HUES48 (cell line): ENCODE data around the gene NACC2.
"Not testable (repeated sequence)": the region's sequence is repeated elsewhere in the genome, so short reads cannot be mapped to it uniquely, and the experiment has no call there.

Source experiments
- H3K27ac ChIP-seq: one replicate; pipeline ENCODE4 v1.7.0; 2013; ENCODE audit warnings: low read depth, low read length, inconsistent platforms
- H3K27me3 ChIP-seq: 2 replicates; pipeline ENCODE4 v1.6.1; 2013; ENCODE audit warnings: mild to moderate bottlenecking, low read length; ENCODE audit not compliant: control insufficient read depth, insufficient read depth
- H3K36me3 ChIP-seq: 2 replicates; pipeline ENCODE4 v1.6.1; 2013; ENCODE audit warnings: low read length; ENCODE audit not compliant: control insufficient read depth, insufficient read depth
- H3K4me1 ChIP-seq: 2 replicates; pipeline ENCODE4 v1.6.1; 2013; ENCODE audit warnings: mild to moderate bottlenecking, low read length; ENCODE audit not compliant: control insufficient read depth, insufficient read depth
- H3K4me3 ChIP-seq: 2 replicates; pipeline ENCODE4 v1.5.1; 2013; ENCODE audit warnings: mild to moderate bottlenecking, low read depth, low read length
- H3K9ac ChIP-seq: 2 replicates; pipeline ENCODE4 v1.6.1; 2013; ENCODE audit warnings: mild to moderate bottlenecking, low read depth, low read length, moderate library complexity
- H3K9me3 ChIP-seq: 2 replicates; pipeline ENCODE4 v1.6.1; 2013; ENCODE audit warnings: low read length; ENCODE audit not compliant: control insufficient read depth, insufficient read depth

The NACC2 gene

DNA sequence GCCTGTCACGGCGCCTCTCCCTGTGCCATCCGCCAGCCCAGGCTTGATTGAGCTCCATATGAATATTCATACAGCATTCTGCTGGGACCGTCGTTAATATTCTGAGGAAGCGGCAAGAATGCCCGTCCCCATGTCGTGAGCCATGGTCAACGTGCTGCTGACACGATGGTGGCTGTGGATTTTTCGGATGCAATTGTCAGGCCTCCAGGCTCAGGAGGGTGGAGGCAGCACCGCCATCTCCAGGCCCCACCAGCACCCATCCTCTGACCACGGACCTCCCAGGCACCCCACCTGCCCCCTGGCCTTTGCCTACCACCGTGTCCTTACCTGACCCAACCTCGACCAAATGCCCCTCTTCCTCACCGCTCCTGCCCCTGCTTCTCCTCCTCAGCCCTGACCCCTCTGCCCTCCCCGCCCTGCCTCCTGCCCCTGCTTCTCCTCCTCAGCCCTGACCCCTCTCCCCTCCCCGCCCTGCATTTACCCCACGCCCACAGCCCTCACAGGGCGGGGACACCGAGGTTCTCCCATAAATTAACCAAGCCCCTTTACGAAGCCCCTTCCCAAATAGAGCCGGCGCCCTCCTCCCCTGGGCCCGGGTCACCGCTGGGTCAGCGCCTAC is 13.7 kb upstream of the NACC2 start:
- no peaks in the 10 kb centered on the region for H3K27me3 ChIP-seq
- peak overlapping the region; percentile 28; the same call in 1 of the 2 replicates for H3K9ac ChIP-seq
- H3K27ac ChIP-seq: peak overlapping the region; percentile 52
- no peaks in the 10 kb centered on the region for H3K9me3 ChIP-seq
- peak overlapping the region; percentile 48; the same call in 1 of the 2 replicates for H3K4me3 ChIP-seq
- H3K36me3 ChIP-seq: no peaks in the 10 kb centered on the region
- peaks cover 28% of the 10 kb centered on the region for H3K4me1 ChIP-seq

DNA sequence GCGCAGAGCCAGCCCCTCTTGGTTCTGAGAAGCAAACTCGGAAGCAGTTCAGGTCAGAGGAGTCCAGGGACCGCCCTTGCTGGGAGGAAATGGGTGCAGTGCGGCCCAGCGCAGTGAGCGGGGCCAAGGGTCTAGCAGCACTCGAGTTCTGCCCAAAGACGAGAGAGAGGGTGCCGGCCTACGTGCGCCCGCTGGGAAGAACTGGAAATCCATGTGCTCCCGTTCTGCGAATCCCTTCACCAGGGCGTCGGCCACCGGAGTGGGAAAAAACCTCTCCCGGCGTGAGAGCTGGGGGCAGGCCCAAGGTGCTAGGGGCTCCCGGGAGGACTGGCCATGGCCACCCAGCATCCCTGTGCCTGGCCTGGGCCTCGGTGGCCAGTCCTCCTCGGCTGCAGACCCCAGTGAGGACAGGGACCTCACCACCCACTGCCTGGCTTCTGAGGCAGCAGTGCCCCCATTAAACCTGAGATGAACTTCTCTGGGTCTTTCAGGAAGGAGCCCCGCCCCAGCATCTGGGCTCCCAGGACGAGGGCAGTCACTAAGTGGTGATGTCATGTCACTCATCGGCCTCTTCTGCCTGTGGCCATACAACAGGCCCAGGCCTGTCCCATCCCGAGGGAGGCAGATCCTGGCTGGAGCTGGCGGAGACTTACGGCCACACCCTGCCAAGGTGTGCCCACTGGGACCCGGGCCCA is 13.0 kb upstream of the NACC2 start:
- peaks cover 31% of the 10 kb centered on the region for H3K4me1 ChIP-seq
- H3K27ac ChIP-seq: no peak overlapping the region
- H3K36me3 ChIP-seq: no peaks in the 10 kb centered on the region

DNA sequence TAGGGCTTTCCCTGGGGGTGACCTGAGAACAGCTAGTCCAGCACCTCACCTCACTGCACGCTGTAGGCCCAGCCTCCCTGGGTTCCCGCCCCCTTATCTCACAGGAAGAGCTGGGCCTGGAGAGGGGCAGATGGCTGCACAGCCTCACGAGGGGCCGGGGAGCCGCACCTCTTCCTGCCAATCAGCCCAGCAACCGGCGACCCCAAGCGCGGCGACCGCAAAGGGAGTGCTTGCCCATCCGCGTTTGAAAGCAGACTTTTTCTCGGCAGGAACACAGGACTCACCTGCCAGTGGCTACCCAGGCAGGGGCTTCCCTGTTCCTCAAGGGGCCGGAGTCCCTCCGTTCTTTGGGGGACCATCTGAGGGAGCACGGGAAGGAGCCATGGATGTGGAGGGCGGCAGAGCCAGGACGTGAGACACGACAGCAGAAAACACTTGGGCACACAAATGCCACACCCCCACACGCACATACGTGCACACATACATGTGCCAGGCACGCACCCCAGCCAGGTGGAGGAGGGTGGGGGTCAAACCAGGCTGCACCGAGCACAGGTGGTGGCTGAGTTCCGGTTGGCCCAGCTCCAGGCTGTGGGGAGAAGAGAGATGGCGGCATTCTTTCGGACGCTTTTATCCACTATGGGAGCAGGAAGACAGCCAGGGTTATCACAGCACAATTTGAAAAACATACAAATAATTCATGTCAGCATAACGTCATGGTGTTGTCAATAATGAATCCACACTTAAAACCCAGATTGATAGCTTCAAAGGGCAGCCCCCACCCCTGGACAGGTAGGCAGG is 12.3 kb upstream of the NACC2 start:
- H3K9me3 ChIP-seq: no peaks in the 10 kb centered on the region
- no peak overlapping the region for H3K27ac ChIP-seq
- no peak overlapping the region for H3K9ac ChIP-seq
- no peaks in the 10 kb centered on the region for H3K36me3 ChIP-seq
- no peak overlapping the region for H3K4me3 ChIP-seq
- no peaks in the 10 kb centered on the region for H3K27me3 ChIP-seq
- peaks cover 31% of the 10 kb centered on the region for H3K4me1 ChIP-seq

More for the DNA sequence above, 13.0 kb upstream of the NACC2 start:
- H3K27me3 ChIP-seq: no peaks in the 10 kb centered on the region
- H3K9ac ChIP-seq: no peak overlapping the region
- H3K9me3 ChIP-seq: no peaks in the 10 kb centered on the region
- H3K4me3 ChIP-seq: no peak overlapping the region

DNA sequence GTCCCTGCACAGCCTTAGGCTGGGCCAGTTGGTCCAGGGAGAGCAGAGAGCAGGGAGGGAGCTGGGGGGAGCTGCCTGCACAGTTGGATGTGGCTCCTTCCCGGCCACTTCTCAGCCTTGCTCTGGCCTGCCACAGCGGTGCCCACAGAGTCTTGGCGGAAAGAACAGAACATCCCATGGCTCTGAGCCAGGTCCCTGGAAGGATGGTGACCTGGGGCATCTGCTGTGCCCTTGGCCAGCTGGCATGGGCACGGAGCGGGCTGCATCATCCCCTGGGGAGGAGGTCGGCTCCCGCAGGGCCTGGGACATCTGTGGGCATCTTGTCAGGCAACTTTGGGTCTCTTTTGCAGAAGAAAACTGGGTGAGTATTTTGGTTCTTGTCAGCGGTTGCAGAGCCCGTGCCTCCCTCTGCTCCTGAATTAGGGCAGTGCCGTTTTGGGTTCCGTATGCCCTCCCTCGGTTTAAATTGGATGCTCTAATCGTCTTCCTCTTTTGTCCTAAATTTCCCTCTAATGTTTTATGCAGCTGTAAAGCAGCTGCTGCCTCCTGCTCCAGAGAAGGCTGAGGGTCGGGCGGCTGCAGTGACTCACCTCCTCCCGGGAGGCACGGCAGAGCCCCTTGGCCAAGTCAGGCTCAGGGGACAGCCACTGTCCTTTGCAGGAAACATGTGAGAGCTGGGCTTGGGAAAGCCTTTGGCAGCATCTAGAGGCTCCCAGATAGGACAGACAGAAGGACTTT is 10.5 kb upstream of the NACC2 start:
- Histone ChIP-seq H3K36me3 (no peaks in the 10 kb centered on the region), H3K4me1 (peaks cover 34% of the 10 kb centered on the region), H3K9ac (no peak overlapping the region), H3K27ac (no peak overlapping the region), H3K27me3 (no peaks in the 10 kb centered on the region), H3K9me3 (no peaks in the 10 kb centered on the region), H3K4me3 (no peak overlapping the region)

DNA sequence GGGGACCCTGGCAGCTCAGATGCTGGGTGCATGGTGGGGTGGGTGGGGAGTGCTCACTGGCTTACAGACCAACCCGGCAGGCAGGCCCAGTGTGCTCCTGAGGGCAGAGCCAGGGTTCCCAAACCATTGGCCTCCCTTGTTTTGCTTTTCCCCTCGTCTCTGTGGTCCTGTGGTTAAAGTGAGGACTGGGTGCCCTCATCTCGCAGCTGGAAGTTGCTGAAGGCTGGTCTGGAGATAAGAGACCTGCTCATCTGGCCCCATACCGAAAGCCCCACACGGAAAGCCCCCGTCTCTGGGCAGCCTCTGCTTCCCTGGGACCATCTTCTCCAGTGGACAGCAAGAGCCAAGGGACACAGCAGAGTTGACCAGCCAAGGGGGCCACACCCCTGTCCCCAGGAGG is 9.8 kb upstream of the NACC2 start:
- Histone ChIP-seq H3K4me3 (no peak overlapping the region), H3K9me3 (no peaks in the 10 kb centered on the region), H3K4me1 (peaks cover 34% of the 10 kb centered on the region), H3K27ac (no peak overlapping the region), H3K36me3 (no peaks in the 10 kb centered on the region), H3K9ac (no peak overlapping the region), H3K27me3 (no peaks in the 10 kb centered on the region)

DNA sequence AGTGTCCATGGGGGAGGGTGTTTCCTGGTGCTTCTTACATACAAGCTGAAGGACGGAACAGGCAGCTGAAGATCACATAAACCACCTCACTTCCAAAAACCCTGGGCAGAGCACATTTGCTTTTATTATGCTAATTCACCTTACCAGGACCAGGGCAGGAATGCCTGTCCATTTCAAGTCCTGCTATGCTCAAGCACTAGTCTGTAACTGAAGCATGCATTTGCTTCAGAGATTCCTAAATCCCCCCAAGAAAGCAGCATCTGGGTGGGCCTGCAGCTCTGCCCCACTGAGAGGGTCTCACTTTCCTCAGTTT is 9.4 kb upstream of the NACC2 start:
- H3K27ac ChIP-seq: no peak overlapping the region
- no peaks in the 10 kb centered on the region for H3K9me3 ChIP-seq
- H3K9ac ChIP-seq: no peak overlapping the region
- H3K4me3 ChIP-seq: no peak overlapping the region
- H3K27me3 ChIP-seq: no peaks in the 10 kb centered on the region
- H3K4me1 ChIP-seq: peaks cover 35% of the 10 kb centered on the region
- H3K36me3 ChIP-seq: no peaks in the 10 kb centered on the region

DNA sequence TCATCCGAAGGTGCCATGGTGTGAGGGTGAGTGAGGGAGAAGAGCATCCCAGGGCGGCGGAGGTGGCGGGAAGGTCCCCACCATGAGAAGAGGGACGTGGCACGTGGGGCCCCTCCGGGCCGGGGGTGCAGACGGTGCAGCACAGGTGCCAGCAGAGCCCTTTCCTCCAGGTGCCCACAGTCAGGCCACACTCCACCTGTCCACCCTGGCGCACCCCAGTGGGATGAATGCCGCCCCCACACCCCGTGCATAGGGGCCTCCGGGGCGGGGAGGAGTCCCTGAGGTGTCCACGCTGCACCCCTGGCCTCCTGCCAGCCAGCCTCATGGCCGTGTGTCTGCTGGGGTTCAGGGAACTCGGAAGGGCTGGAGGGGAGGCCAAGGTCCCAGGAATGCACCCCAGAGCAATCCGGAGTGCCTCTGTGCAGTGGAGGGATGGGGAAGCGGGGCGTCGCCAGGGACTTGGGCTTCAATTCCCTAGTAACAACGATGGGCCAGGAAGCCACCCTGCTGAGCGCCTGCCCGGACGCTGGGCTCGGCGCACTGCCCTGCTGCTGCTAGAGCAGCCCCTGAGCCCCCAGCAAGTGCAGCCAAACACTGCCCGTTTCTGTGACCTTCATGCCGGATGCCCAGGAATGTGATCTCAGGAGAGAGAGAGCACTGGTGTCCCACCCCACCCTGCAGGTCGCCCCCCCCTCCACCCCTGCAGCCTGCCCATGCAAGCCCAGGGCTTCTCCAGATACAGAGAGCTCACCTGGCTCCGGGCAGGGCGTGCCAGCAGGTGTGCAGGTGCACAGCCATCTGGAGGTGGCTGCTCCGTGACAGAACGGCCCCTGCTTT is 8.8 kb upstream of the NACC2 start:
- Histone ChIP-seq H3K27me3 (no peaks in the 10 kb centered on the region), H3K9ac (no peak overlapping the region), H3K4me3 (no peak overlapping the region), H3K27ac (no peak overlapping the region), H3K4me1 (peaks cover 34% of the 10 kb centered on the region), H3K36me3 (no peaks in the 10 kb centered on the region), H3K9me3 (no peaks in the 10 kb centered on the region)

DNA sequence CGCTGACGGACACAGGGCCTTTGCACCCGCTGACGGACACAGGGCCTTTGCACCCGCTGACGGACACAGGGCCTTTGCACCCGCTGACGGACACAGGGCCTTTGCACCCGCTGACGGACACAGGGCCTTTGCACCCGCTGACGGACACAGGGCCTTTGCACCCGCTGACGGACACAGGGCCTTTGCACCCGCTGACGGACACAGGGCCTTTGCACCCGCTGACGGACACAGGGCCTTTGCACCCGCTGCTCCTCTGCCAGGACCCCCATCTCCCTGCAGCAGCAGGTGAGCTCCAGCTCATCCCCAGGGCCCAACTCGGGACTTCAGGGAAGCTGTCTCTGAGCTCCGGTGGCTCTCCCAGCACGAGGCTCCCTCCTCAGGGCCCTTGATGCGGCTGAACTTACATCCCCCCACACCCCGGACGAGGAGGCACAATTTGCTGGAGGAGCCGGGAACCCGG is 6.6 kb upstream of the NACC2 start:
- H3K4me1 ChIP-seq: peaks cover 30% of the 10 kb centered on the region
- not testable (repeated sequence) for H3K9ac ChIP-seq, H3K4me3 ChIP-seq, H3K36me3 ChIP-seq, H3K27me3 ChIP-seq, H3K9me3 ChIP-seq, H3K27ac ChIP-seq

DNA sequence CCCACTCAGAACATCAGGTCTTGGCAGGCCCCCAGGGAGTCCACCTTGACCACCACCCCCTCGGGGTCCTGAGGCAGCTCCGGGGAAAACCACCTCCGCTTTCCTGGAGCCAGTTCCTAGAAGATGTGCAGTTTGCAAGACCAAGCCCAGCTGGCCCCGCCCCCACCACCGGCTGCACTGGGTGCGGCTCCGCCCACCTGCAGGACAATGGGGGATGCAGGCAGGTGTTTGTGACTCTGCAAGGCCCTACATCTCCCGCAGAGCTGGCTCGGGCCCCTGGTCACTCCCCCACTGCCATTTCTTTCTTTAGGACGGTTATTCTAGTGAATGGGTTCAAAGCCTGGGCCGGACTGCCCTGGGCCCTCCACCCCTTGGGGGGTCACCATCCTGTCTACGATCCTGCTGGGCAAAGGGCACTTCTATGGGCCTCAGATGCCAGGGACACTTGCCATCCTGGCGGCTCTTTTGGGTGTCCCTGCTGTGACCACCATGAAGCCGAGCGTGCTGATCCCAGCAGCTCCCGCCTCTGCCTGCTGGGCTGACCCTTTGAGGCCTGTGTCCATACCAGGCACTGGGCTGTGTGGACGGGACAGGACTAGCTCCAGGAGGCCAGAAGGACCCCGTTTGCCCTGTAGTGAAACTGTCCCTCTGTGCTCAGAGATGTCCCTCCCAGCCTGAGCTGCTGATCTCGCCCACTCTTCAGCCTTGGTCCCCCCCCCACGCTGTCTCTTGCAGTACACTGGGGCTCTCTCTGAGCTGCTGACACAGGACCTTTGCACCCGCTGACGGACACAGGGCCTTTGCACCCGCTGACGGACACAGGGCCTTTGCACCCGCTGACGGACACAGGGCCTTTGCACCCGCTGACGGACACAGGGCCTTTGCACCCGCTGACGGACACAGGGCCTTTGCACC is 5.9 kb upstream of the NACC2 start:
- Histone ChIP-seq H3K4me1 (peaks cover 30% of the 10 kb centered on the region), H3K9me3 (no peaks in the 10 kb centered on the region), H3K4me3 (no peak overlapping the region), H3K27ac (no peak overlapping the region), H3K9ac (no peak overlapping the region), H3K36me3 (no peaks in the 10 kb centered on the region), H3K27me3 (peaks cover 11% of the 10 kb centered on the region)
